PC-9 (cell line): ENCODE measurements around the gene DYNLRB1. TPM values are rescaled to one million over a fixed set of nuclear protein-coding genes. Genes with fewer than 3 reads are reported as not detected.
"Not testable (repeated sequence)": the region's sequence is repeated elsewhere in the genome, so short reads cannot be mapped to it uniquely, and the experiment has no call there.

Experiments used
- BruUV-seq: library from RNA; stranded (reverse); fragments of 400-500 nt; replicated peaks from 2 replicates; lab custom pipeline; 2021; lab: Mats Ljungman, UMichigan
- CTCF ChIA-PET: fragments of 300-600 bp; sonication (Branson Sonifier 250); formaldehyde crosslinking; loops from one replicate; lab custom pipeline; 2022; ENCODE audit warnings: antibody characterized with exemption; lab: Charles Lee
- POLR2A ChIA-PET: fragments of 300-600 bp; sonication (Branson Sonifier 250); formaldehyde crosslinking; loops from one replicate; lab custom pipeline; 2022; ENCODE audit warnings: antibody characterized with exemption; ENCODE audit not compliant: unreplicated experiment; lab: Charles Lee
- DNase-seq, 2 experiments: peaks; one replicate each; pipeline versions ENCODE4 v3.0.0 to v3.0.0-alpha.2; 2015 to 2022; ENCODE audit warnings: mixed read lengths in 1 of 2
- H2AFZ ChIP-seq: fragments of 200-600 bp; sonication (generic); 2 replicates; pipeline ENCODE4 v1.8.1; 2017; ENCODE audit warnings: antibody characterized with exemption
- H3F3A ChIP-seq: fragments of 200-600 bp; sonication (generic); 2 replicates; pipeline ENCODE4 v1.8.1; 2017; ENCODE audit warnings: antibody characterized with exemption, mild to moderate bottlenecking, low read depth; ENCODE audit not compliant: insufficient read depth
- H3K27ac ChIP-seq: fragments of 200-600 bp; sonication (generic); 2 replicates; pipeline ENCODE4 v1.6.1; 2016; ENCODE audit warnings: mixed run types
- H3K27me3 ChIP-seq: fragments of 200-600 bp; sonication (generic); 2 replicates; pipeline ENCODE4 v1.6.1; 2016; ENCODE audit warnings: low read depth, mixed run types; ENCODE audit not compliant: insufficient read depth
- H3K36me3 ChIP-seq: fragments of 200-600 bp; sonication (generic); 2 replicates; pipeline ENCODE4 v1.6.1; 2016; ENCODE audit warnings: low read depth, mixed run types
- H3K4me1 ChIP-seq: fragments of 200-600 bp; sonication (generic); replicated peaks from 2 replicates; pipeline ENCODE4 v1.6.1; 2016; ENCODE audit warnings: mixed run types; ENCODE audit not compliant: insufficient read depth
- H3K4me2 ChIP-seq: fragments of 200-600 bp; sonication (generic); 2 replicates; pipeline ENCODE4 v1.6.1; 2017; ENCODE audit warnings: mixed run types
- H3K4me3 ChIP-seq: fragments of 200-600 bp; sonication (generic); 2 replicates; pipeline ENCODE4 v1.6.1; 2016; ENCODE audit warnings: mixed run types
- H3K79me2 ChIP-seq: fragments of 200-600 bp; sonication (generic); 2 replicates; pipeline ENCODE4 v1.6.1; 2017; ENCODE audit warnings: low read depth, mixed run types
- H3K9me2 ChIP-seq: fragments of 200-600 bp; sonication (generic); 2 replicates; pipeline ENCODE4 v1.8.1; 2017; ENCODE audit warnings: mild to moderate bottlenecking; ENCODE audit not compliant: insufficient read depth
- H3K9me3 ChIP-seq: fragments of 200-600 bp; sonication (generic); 2 replicates; pipeline ENCODE4 v1.8.1; 2016; ENCODE audit warnings: low read depth; ENCODE audit not compliant: insufficient read depth
- H4K20me1 ChIP-seq: fragments of 200-600 bp; sonication (generic); 2 replicates; pipeline ENCODE4 v1.8.1; 2017; ENCODE audit not compliant: insufficient read depth
- EZH2 ChIP-seq: fragments of 200-600 bp; sonication (generic); IDR thresholded peaks from 2 replicates; pipeline ENCODE4 v1.8.0; 2017; ENCODE audit warnings: antibody characterized with exemption, low read depth
- intact Hi-C: fragments of 100-400 bp; cut with micrococcal nuclease; formaldehyde crosslinking; loops from one replicate; pipeline ENCODE4 v1.10.0; 2022; ENCODE audit not compliant: unreplicated experiment
- total RNA-seq: library from RNA; stranded (reverse); gene quantifications from 2 replicates; pipeline ENCODE4 v1.2.3, GENCODE V29; 2021
- TF ChIP-seq, protein P1 (sequence below): fragments of 200-600 bp; sonication (generic); conservative IDR thresholded peaks from 2 replicates; pipeline ENCODE4 v1.6.1; 2017; ENCODE audit warnings: mixed run types, antibody characterized with exemption, mild to moderate bottlenecking, moderate library complexity

Gene DYNLRB1
- total RNA-seq, 1 experiment from 2014 or later: 179 TPM

DNA sequence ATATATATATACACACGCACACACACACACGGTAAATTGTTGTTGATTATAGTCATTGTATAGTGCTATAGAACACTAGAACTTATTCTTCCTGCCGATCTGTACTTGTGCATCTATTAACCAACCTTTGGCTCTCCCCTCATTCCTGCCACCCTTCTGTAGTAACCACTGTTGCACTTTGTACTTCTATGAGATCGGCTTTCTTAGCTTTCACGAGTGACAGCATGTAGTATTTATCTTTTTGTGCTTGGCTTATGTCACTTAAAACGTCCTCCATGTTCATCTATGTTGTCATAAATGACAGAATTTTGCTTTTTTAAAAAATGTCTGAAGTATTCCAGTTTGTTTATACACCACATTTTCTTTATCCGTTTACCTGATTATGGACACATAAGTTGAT lies 20.9 kb upstream of the DYNLRB1 start:
- peaks cover 52% of the 10 kb centered on the region for H4K20me1 ChIP-seq
- CTCF ChIA-PET: interaction anchor here (0.6 kb wide), 1 partner anchor 83 kb away, joined by 4 read pairs; no protein-coding TSS in a partner anchor
- H3K36me3 ChIP-seq: peaks cover 47% of the 10 kb centered on the region

GRCh38 chr20:34495916-34496315 lies 20.3 kb upstream of the DYNLRB1 start:
- no peak overlapping the region for H3K27ac ChIP-seq
- H3K4me1 ChIP-seq: no peaks in the 10 kb centered on the region
- no peak for TF ChIP-seq EZH2
- TF ChIP-seq, protein P1, sequence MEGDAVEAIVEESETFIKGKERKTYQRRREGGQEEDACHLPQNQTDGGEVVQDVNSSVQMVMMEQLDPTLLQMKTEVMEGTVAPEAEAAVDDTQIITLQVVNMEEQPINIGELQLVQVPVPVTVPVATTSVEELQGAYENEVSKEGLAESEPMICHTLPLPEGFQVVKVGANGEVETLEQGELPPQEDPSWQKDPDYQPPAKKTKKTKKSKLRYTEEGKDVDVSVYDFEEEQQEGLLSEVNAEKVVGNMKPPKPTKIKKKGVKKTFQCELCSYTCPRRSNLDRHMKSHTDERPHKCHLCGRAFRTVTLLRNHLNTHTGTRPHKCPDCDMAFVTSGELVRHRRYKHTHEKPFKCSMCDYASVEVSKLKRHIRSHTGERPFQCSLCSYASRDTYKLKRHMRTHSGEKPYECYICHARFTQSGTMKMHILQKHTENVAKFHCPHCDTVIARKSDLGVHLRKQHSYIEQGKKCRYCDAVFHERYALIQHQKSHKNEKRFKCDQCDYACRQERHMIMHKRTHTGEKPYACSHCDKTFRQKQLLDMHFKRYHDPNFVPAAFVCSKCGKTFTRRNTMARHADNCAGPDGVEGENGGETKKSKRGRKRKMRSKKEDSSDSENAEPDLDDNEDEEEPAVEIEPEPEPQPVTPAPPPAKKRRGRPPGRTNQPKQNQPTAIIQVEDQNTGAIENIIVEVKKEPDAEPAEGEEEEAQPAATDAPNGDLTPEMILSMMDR: no peak
- no peak overlapping the region for H3K4me2 ChIP-seq
- ChIA-PET POLR2A (interaction anchor here (0.6 kb wide), 1 partner anchor 126 kb away, joined by 9 read pairs; no protein-coding TSS in a partner anchor), CTCF (no interaction called here)
- BruUV-seq: no TSS peak
- H3K9me2 ChIP-seq: no peaks in the 10 kb centered on the region
- H3F3A ChIP-seq: peaks cover 72% of the 10 kb centered on the region
- DNase-seq: no peak
- no peak overlapping the region for H3K4me3 ChIP-seq
- peaks cover 58% of the 10 kb centered on the region for H4K20me1 ChIP-seq
- H3K27me3 ChIP-seq: no peaks in the 10 kb centered on the region
- H3K36me3 ChIP-seq: peaks cover 47% of the 10 kb centered on the region
- peaks cover 20% of the 10 kb centered on the region for H3K79me2 ChIP-seq
- no peak overlapping the region for H2AFZ ChIP-seq
- H3K9me3 ChIP-seq: no peaks in the 10 kb centered on the region
- intact Hi-C loops: no loop called here

More for the DNA sequence above, 20.9 kb upstream of the DYNLRB1 start:
- Histone ChIP-seq H3K27me3 (no peaks in the 10 kb centered on the region), H2AFZ (no peak overlapping the region), H3F3A (peaks cover 77% of the 10 kb centered on the region), H3K9me3 (no peaks in the 10 kb centered on the region), H3K4me3 (no peak overlapping the region), H3K4me2 (no peak overlapping the region), H3K27ac (no peak overlapping the region), H3K9me2 (no peaks in the 10 kb centered on the region), H3K79me2 (peaks cover 19% of the 10 kb centered on the region), H3K4me1 (no peaks in the 10 kb centered on the region)
- no peak for DNase-seq
- BruUV-seq: no TSS peak
- POLR2A ChIA-PET: no interaction called here
- intact Hi-C loops: no loop called here
- TF ChIP-seq, protein P1: no peak
- no peak for TF ChIP-seq EZH2

- H3K27me3 ChIP-seq, CTCF ChIA-PET, intact Hi-C loops, POLR2A ChIA-PET, BruUV-seq, H3K9me2 ChIP-seq, H3K4me2 ChIP-seq, DNase-seq, H3K4me3 ChIP-seq, H3K4me1 ChIP-seq, H3K27ac ChIP-seq, H2AFZ ChIP-seq, H3K9me3 ChIP-seq: not testable (repeated sequence)
- Histone ChIP-seq H3F3A (peaks cover 71% of the 10 kb centered on the region), H3K36me3 (peaks cover 43% of the 10 kb centered on the region), H4K20me1 (peaks cover 64% of the 10 kb centered on the region), H3K79me2 (peaks cover 20% of the 10 kb centered on the region)
Measured at GRCh38 chr20:34497596-34497995, 18.6 kb upstream of the DYNLRB1 start.

- POLR2A ChIA-PET: no interaction called here
- Histone ChIP-seq H3K9me3 (no peaks in the 10 kb centered on the region), H3K79me2 (peaks cover 20% of the 10 kb centered on the region), H3K9me2 (no peaks in the 10 kb centered on the region), H3F3A (peaks cover 86% of the 10 kb centered on the region), H2AFZ (no peak overlapping the region), H3K27ac (no peak overlapping the region), H3K4me3 (no peak overlapping the region), H3K36me3 (peaks cover 59% of the 10 kb centered on the region), H3K27me3 (no peaks in the 10 kb centered on the region), H3K4me2 (no peak overlapping the region), H3K4me1 (no peaks in the 10 kb centered on the region), H4K20me1 (peaks cover 63% of the 10 kb centered on the region)
- no TSS peak for BruUV-seq
- intact Hi-C loops: loop anchor here (5.0 kb wide), 1 partner anchor 34 kb away; no protein-coding TSS in a partner anchor
- TF ChIP-seq, protein P1: no peak
- TF ChIP-seq EZH2: no peak
- CTCF ChIA-PET: no interaction called here
- DNase-seq: no peak
Measured at GRCh38 chr20:34500823-34501222, 15.4 kb upstream of the DYNLRB1 start.
